Peyer's patch (tissue), 4 donors: ENCODE results near the gene RAB5B.

Experiments used
- POLR2A ChIP-seq, 2 donors: fragments of 450-650 bp; IDR thresholded peaks; one replicate each; pipeline ENCODE4 v1.5.1; 2017; ENCODE audit warnings: antibody characterized with exemption in 2 of 2, mild to moderate bottlenecking in 2 of 2, moderate library complexity in 2 of 2
- TF ChIP-seq, protein P1 (sequence below), 6 experiments: fragments of 450-650 bp in 4 of 6; fragments of 200-600 bp in 2 of 6; sonication (generic) in 1 of 6; IDR thresholded peaks; one replicate each; pipeline ENCODE4 v1.5.1; 2017 to 2019; ENCODE audit warnings: antibody characterized with exemption in 6 of 6, mild to moderate bottlenecking in 3 of 6, moderate library complexity in 1 of 6

DNA sequence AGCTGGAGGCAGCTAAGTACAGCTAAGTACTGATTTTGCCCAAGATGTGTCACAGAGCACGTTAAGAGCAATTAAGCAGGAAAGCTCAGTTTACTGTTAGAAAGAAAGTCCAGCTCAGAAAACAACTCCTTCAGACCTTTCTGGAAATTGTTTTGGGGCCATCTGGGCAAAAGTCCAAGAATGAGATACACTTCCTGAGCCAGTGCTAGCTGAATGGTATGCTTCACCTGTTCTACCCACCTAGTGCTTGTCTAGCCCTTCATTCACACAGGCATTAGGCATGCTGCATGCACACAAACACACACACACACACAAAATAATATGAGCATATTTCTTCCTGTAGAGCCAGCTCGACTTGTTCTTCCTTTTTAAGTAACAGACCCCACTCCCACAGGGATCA, 40.3 kb downstream of the RAB5B start:
- TF ChIP-seq, protein P1, sequence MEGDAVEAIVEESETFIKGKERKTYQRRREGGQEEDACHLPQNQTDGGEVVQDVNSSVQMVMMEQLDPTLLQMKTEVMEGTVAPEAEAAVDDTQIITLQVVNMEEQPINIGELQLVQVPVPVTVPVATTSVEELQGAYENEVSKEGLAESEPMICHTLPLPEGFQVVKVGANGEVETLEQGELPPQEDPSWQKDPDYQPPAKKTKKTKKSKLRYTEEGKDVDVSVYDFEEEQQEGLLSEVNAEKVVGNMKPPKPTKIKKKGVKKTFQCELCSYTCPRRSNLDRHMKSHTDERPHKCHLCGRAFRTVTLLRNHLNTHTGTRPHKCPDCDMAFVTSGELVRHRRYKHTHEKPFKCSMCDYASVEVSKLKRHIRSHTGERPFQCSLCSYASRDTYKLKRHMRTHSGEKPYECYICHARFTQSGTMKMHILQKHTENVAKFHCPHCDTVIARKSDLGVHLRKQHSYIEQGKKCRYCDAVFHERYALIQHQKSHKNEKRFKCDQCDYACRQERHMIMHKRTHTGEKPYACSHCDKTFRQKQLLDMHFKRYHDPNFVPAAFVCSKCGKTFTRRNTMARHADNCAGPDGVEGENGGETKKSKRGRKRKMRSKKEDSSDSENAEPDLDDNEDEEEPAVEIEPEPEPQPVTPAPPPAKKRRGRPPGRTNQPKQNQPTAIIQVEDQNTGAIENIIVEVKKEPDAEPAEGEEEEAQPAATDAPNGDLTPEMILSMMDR (IDR thresholded peaks at IDR 0.05): no peak
- TF ChIP-seq POLR2A (IDR thresholded peaks at IDR 0.05): no peak
